Measurements from ENCODE around the gene DAPK1.
"Not testable (repeated sequence)": the region's sequence is repeated elsewhere in the genome, so short reads cannot be mapped to it uniquely, and the experiment has no call there.

The DAPK1 gene

DNA sequence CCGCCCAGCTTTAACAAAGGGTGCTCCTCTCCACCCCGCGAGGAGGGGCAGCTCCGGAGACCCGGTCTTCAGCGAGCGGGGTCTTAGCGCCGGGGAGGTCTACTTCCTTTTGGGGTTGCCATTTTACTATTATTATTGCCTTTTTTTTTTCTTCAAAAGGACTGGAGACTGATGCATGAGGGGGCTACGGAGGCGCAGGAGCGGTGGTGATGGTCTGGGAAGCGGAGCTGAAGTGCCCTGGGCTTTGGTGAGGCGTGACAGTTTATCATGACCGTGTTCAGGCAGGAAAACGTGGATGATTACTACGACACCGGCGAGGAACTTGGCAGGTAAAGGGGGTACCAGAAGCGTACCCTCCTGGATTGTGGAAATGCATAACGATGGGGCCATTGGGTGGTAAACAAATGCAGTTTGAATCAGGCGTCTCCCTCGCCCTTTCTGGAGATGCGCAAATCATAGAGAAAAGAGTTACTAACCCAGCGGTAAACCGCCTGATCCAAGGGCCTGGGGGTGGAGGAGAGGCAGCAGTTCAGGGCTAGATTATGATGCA is 1.2 kb downstream of the DAPK1 start:
- no peak for DNase-seq

DNA sequence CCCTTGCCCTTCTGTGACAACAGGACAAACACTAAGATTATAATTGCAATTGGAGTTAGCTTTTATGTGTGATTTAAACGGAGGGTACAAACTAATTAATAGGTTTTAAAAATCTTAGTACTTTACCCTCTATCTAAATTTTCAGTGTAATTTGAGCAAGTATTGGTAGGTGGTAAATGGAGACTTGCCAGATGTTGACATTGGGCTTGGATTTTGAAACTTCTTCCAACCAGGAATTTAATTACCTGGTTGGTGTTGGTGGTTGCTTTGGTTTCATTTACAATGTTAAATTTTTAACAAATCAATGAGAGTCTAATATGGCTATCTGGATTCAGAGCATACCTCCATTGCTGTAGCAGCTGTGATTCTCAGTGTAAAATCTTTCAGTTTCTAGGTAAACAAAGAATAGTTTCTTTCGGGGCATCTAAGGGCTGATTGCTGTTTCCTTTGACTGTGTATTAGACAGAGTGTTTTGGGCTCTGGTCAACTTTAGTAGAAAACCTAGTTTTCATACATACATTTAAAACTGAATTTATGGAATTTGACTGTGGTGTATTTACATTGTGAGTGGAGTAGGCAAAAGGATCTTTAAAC is 1.9 kb downstream of the DAPK1 start:
- DNase-seq, result no peak

DNA sequence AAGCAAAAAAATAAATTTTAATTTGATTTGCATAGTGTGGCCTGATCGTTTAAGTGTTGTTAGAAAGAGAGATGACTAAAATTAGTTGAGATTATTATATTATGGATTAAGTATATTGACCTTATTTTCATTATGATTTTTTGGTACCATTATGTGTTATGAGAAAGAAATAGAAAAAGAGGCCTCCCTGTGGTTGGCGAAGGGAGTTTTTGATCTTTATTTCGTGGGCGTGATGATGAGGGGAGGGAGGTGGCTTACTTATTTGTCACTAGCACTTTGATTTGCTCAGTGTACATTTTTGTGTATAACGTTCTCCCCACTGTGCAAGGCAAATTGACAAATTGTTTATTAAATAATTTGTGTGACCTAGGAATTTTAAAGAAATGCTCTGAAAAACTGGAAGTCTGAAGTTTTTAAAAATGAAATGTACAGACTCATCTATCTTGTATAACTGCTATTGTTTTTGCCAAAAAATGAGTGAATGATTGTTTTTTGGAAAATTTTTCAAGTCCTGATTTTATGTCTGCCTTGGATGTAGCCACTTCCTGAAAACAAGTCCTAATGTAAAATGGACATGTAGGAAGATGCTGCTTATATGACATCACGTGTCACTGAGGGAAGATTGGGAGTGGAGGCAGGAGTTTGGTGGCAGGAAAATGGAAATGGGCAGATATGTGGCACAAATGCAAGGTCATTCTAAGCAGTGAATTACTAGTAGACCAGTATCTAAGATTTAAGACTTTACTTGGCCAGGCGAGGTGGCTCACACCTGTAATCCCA is 3.0 kb downstream of the DAPK1 start:
- no peak for DNase-seq

DNA sequence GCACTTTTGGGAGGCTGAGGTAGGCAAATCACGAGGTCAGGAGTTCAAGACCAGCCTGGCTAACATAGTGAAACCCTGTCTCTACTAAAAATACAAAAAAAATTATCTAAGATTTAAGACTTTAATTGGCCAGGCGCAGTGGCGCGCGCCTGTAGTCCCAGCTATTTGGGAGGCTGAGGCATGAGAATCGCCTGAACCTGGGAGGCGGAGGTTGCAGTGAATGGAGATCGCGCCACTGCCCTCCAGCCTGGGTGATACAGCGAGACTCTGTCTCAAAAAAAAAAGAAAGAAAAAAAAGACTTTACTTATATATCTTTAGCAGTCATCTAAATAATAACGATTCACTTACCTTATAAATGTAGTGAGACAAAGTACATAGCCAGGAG is 3.6 kb downstream of the DAPK1 start:
- not testable (repeated sequence) for DNase-seq

DNA sequence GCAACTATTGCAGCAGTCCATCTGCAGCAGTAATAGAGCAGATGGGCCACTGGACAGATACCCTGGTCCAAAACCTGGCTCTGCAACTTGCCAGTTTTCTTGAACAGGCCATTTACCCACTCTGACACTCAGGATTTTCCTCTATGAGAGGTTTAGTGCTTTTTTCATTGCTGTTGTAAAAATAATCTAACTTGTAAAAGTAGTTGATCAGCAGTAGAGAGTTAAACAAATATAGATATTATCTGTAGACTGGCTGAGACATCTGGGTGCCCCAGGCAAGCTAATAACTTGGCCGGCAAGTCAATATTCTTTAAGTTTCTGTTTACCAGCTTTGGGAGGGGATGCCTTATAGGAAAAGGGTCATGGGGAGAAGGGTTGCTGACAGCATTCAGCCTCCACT is 4.1 kb downstream of the DAPK1 start:
- DNase-seq, result no peak

DNA sequence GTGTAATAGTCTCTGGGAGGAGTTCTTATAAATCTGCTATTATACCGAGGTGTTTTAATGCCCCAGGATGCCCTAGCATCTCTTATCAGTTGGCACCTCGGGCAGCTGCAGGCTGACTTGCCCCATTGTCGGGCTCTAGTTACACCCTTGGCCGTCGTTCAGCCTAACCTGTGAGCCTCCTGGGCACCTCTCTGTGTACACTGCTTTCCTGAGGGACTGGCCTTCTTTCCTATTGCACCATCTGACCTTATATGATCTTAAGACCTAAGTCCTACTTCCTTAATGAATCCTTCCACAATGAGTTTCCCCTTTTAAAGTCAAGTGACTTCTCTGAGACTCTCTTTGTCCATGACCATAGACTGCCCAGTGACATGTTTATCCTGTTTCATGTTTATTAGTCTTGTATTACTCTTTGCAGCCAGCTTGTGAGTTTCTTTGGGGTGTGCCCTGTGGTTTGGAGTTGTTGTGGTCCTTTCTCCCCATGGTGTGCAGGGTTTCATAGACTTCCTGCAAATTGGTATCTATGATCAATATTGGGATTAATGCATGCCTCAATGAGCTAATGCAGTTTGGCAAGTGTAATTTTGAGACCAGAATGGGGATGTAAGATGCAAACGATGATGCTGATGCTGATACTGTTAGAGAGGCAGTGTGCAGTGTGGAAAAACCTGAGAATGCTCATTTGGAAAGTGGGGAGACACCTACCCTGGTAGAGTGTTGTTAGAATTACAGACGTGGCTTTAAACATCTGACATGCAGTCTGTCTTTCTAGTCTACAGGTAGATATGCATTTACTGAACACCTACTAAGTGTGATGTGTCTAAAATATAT is 4.9 kb downstream of the DAPK1 start:
- no peak for DNase-seq

DNA sequence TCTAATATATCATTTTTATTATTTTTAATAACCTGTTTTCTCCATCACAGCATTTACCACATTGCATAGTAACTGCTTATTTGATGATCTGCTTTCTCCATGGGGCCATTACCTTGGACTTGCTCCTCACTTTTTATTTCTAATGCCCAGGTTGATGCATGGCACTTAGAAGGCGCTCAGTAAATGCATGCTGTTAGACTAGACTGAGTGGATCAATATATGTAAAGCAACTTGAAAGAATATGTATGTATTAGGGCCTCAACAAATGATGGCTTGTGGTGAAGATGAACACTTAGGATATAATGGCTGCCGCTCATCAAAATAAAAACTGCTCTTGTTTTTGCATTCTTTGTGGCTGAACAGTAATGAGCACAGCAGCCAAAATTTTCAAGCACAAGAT is 5.8 kb downstream of the DAPK1 start:
- DNase-seq, result no peak

DNA sequence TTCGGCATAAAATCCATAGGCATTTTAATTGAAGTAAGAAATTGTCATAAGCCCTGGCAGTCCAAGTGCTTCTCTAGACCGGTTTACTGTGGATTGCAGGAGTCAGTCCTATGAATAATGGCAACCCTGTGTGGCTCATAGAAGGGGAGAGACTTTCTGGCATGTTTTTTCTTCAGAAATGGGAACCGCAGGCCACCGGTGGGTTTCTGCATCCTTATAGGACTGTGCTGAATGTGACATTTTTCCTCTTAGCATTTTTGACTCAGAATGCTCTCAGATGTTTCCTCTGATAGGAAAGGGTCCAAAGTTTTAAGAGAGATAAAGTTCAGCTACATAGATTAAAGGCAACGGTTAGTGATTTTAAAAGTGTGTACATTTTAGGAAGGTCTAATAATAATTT is 6.3 kb downstream of the DAPK1 start:
- no peak for DNase-seq

DNA sequence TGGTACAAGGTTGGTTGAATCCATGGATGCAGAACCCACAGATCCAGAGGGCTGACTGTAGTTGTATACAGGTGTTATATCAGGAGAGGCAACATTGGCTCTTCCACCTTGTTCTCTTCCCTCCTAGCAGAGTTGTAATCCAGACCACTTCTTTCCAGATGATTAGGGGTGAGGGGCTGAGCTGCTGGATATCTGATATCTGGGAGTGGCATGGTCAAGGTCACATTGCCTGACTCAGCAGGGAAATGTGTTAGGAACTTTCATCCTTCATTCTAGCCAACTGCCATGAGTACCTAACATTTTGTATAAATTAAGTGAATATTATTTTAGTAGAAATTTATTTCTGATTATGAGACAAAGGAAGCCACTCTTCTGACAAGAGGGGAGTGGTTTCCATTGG is 7.3 kb downstream of the DAPK1 start:
- DNase-seq, result no peak

DNA sequence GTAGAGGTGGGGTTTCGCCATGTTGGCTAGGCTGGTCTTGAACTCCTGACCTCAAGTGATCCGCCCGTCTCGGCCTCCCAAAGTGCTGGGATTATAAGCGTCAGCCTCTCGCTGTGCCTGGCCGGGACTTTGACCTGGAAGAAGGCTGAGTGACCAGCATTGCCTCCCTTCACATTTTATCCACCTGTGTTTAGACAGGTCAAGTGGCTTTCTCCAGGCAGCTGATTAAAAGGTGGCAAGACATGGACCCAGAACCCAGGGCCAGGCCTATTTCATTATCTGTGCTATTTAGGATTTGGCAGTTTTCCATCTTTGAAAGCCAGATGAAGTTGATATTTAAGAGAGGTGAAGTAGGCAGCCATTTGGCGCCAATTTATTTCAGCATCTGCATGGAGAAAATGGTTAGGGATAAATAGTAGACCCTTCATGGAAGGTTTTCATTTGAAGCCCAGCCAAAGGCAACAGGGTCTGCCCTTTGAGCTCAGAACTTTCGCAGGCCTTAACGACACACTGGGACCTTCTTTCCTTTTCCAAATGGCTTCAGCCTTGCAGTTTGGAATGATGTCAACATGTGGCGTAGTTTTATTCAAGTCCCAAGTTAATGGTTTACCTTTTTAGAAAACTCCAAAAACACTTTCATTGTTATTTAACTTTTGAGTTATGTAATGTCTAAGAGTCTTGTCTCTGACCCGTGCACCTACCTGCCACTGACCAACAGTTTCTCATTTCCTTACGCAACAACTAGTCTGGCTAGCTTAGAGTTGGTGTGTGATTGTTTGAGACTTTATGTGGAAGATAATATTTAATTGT is 8.4 kb downstream of the DAPK1 start:
- DNase-seq, result no peak

DNA sequence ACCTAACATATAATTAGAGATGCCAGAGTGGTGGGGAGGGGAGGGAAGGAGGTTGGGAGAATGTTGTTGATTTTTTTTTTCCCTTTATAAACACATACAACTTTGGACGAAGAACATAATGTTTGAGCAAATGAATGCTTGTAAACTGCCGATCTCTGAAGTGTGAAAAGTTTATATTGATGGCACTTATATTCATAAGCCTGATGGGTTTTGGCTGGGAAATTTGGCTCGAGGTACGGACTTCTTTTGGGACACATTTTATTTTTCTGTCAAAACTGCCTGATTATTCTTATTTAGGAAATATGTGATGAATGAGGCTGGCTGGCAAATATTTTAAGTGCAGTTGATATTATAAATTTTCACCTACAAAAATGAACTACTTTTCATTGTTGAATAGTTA is 9.9 kb downstream of the DAPK1 start:
- DNase-seq, result no peak

DNA sequence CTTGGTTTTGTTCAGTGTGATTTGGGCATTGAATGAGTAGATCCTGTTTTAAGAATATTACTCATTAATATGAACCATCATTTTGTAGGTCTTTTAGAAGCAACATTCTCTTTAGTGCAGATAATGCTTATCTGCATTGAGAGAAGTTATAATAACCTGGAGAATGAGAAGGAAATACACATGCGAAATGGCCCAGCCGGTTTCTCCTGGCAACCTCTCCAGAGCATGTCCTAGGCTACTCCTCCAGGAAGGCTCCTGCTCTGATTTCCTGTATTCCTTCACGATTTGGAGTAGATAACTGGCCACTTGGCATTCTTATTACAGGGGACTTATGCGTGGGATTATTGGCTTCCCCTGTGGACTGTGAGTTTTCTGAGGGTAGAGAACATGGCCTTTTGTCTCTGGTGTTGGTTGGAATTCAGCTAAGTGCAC is 12.6 kb downstream of the DAPK1 start:
- DNase-seq, result no peak

DNA sequence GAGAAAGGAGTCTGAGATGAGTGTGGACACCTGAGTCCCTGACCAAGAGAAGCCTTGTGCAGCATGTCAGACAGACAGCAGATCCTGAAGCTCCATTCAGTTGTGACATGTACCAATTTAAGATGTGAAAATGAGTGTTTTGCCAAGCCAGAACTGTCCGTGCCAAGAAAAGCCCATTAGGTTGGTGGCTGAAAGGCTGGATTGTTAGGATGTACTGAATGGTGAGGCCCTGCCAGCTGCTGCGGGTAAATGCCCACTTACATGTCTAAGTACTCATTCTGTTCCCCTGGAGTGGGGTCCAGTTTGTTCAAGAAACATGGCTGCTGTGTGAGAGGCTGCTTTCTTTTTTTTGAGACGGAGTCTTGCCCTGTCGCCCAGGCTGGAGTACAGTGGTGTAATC is 14.6 kb downstream of the DAPK1 start:
- no peak for DNase-seq

DNA sequence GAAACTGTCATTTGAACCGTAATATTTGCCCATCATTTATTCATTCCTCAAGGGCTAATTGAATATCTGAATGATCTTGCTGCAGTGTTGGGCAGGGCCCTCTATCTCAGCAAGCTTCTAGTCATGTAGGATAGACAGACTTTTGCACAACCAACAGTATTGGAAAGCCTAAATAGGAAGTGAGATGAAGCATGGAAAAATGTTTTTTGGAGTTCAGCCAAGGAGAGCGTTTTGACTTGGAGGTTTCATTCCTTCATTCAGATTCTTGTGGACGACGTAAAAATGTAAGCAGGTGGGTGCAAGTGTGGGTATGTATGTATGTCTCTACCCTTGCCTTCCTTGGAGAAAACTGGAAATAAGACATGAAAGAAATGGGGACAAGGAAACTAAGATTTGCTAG is 15.5 kb downstream of the DAPK1 start:
- no peak for DNase-seq

DNA sequence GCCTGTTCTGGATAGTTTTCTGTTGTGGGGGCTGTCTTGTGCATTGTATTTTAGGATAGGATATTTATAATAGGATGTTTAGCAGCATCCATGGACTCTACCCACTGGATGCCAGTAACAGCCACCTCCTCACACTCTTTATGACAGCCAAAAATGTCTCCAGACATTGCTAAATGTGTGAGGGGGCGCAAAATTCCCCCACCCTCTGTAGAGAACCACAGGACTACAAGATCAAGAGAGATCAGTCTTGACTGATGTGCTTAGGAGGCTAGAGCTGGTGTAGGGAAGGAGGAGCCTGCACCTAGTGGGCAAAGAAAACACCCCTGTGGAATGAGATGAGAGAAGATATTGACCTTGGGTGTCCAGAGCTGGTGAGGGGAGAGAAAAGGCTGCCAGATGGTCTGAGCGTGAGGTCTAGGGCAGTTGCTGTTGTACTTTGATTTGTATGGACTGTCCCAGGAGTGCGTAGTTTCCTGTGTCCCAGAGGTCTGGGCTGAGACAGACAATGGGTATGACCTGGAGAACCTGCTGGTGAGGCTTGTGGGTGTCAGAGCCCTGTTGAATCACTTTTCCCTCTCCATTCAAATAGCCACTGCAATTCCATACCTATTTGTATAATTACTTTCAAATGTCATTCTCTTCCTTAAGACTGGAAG is 16.3 kb downstream of the DAPK1 start:
- DNase-seq, result no peak

DNA sequence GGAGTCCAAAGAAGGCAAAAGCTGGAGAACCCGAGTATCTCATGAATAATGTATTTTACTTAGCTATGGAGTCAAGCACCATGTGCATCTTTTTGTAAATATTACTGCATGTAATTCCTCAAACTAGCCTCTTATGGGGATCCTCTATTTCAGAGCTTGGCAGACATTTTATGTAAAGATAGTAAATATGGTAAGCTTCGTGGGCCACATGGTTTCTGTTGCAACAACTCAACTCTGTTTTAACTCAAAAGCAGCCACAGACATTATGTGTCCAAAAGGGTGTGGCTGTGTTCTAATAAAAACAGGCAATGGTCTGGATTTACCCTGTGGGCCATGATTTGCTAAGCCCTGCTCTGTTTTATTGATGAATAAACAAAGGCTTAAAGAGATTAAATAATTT is 17.3 kb downstream of the DAPK1 start:
- DNase-seq, result no peak

DNA sequence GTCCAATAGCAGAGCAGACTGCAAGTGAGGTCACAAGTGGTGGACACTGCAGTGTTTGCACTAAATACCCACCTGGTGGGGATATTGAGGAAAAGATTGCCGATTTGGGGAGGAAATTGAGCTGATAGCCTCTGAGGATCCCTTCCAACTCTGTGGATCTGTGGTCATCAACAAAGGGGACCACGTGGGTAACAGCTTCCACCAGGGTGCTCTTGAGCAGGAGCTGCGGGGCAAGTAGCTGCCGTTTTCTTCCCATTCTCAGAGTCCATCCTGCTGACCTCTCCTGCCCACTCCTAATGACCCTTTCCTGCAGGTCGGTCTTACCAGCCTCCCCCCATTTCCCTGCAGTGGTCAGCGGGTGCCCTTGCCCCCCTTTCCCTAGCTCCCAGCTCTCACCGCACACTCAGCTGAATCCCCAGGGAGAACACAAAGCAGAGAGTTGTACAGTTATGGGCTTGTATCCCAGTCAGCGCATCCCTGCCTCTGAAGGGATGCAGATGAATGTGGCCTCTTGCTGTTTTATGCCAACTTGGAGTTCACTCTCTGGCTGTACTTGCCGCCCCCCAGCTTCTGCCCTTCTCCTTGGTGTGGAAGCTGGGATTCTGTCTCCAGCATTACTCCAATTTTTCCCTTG is 18.0 kb downstream of the DAPK1 start:
- DNase-seq, result no peak

DNA sequence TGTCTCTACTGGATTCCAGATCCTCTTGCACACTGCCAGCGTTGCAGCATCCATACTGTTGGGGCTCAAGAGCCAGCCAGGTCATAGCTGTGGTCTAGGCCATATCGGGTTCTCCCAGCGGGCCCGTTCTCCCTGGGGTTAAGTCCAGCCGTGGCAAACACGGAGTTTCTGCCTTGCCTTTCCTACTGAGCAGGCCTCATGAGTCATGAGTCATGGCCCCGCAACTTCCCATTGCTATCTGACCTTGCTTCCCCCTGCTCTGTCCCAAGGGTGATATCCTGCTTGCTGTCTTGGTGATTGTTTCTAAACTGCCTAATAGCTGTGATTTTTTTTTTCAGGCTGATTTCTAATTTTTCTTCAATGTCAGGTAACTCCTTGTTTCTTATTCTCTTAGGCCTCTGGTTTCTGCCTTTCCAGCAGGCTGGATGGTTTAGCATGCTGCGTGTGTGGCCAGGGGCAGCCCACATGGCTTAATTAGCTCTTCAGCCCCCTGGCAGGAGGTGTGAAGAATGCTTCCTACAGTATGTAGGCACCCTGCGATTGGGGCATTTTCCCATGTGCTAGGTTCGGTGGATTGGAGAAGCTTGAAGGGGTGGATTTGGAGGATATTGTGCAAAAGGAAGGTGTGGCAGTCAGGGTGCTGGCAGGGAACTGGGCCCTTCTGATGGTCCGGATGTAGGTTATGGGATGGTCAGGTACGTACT is 18.7 kb downstream of the DAPK1 start:
- no peak for DNase-seq

DNA sequence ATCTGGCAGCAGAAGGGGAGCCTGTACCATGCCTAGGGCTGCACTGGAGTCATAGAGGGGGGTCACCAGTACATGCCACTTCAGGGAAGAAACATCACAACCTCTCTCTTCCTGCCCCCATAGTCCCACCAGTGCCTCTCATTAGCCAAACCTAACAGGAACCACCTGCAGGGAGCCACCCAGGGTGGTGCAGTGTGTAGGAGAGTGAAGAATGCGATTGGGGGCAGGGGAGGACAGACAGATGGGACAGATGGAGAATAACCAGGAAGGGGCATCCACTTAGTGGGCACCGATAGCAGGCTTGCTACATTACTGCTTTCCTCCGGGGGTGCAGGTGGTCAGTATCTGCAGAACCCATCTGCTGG is 19.2 kb downstream of the DAPK1 start:
- no peak for DNase-seq

DNA sequence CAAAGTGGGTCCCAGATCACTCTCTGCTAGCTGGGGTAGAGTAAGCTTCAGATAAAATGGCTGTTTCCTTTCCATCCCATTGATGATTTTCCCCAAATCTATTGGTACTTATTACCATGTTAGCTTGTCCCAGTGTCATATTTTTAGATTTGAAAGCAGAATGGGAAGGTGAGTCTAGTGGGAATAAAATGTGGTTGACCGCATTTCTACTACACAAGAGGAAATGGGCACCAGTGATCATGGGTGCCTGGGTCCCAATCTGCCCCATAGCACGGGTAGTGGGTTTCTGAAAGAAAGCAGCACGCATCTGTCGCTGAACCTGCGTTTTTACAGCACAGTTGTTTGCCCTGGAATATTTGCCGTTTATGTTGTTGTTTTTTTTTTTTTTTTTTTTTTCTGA is 20.1 kb downstream of the DAPK1 start:
- DNase-seq, result no peak

DNA sequence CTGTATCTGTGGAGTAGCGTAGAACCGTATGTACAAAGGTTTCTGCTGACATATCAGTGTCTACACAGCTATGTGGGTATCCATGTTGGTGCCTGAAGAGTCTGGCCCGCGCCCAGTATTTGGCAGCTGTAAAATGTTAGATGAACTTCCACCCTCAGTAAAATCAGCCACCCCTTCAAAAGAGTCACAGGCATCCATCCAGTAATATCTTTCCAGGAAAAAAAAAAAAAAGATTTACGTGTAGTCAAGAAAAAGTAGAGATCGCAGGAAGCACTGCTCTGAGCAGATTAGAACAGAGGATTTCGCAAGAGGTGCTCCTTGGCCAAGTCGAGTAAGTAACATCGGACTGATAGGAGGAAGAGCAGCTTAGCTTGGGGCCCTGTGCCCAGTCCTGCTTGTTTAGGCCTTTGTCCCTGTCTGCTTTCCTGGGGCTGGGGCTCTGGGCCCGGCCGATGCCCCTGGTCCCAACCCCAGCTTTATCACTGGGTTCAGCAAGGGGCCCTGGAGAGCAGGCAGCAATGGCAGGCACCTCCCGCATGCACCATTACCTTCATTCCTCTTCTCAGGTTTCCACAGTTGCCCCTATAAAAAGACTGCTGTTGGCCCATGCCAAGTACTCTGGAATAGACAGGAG is 21.2 kb downstream of the DAPK1 start:
- no peak for DNase-seq
